SK-N-SH (cell line): ENCODE results near the gene TJP3.

Experiments used
- CTCF ChIP-seq: fragments of 200-600 bp; sonication (generic); IDR thresholded peaks from 2 replicates; pipeline ENCODE4 v1.6.1; 2017; ENCODE audit warnings: antibody characterized with exemption, mild to moderate bottlenecking, moderate library complexity
- FOSL2 ChIP-seq: IDR thresholded peaks from 2 replicates; pipeline ENCODE4 v1.4.0; 2012; ENCODE audit warnings: low read depth, mild to moderate bottlenecking, moderate library complexity, borderline replicate concordance
- FOXM1 ChIP-seq: IDR thresholded peaks from 2 replicates; pipeline ENCODE4 v1.4.0; 2012; ENCODE audit warnings: low read depth, mild to moderate bottlenecking
- RCOR1 ChIP-seq: fragments of 150-350 bp; IDR thresholded peaks from 2 replicates; pipeline ENCODE4 v1.6.1; 2017; ENCODE audit warnings: antibody characterized with exemption, low read length

DNA sequence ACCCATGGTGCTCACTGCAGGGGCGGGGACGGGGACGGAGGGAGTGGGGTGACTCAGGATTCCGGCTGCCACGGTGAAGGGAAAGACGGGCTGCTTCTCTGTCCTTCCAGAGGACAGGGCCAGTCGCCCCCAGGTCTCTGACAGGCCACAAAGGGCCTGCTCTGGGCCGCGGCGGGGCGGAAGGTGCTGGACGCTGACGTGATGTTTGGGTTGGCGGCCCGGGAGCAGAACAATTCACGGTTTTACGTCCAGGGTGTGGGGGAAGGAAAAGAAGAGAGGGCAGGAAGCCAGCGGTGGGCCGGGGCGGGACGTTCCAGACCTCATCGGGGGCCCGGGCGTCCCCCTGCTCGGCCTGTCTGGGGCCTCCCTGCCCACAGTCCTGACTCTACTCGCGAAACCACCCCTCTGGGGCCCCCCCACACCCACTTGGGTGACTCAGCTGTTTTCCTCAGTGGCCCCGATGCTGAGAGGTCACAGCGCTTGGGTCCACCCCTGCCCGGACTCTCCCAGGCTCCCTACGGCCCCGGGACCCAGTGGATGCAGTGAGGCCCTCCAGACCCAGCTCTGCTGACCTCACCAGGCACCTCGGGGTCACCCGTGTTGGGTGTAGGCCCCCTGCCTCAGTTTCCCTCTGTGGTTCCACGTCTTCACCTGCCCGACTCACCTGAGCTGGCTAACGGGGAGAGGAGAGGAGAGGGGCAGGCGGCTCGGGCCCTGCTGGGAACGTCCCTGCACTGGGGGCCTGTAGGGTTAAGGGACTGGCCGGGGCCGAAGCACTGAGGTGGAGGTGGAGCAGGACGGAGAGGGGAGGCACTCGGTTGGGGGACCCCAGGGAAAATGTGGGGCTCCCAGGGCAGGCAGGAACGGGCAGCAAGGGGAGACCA, 37.1 kb upstream of the TJP3 start:
- TF ChIP-seq FOSL2 (no peak), FOXM1 (no peak), CTCF (no peak), RCOR1 (no peak)
